Glomerular endothelial cell (primary cell): ENCODE measurements around the gene SNAP29. TPM values are rescaled to one million over a fixed set of nuclear protein-coding genes. Genes with fewer than 3 reads are reported as not detected.
"Not testable (repeated sequence)": the region's sequence is repeated elsewhere in the genome, so short reads cannot be mapped to it uniquely, and the experiment has no call there.

Source experiments
- DNase-seq: peaks from one replicate; pipeline ENCODE4 v3.0.0-alpha.2; 2011; ENCODE audit warnings: low read depth, low spot score; ENCODE audit errors: extremely low read depth
- total RNA-seq: library from RNA; depleted of rRNA; stranded (reverse); fragments of >200 nt; gene quantifications from 2 replicates; pipeline ENCODE4 v1.2.3, GENCODE V29; 2015

Gene SNAP29
- total RNA-seq, 1 donor from 2014 or later, result 30.9 TPM

DNA sequence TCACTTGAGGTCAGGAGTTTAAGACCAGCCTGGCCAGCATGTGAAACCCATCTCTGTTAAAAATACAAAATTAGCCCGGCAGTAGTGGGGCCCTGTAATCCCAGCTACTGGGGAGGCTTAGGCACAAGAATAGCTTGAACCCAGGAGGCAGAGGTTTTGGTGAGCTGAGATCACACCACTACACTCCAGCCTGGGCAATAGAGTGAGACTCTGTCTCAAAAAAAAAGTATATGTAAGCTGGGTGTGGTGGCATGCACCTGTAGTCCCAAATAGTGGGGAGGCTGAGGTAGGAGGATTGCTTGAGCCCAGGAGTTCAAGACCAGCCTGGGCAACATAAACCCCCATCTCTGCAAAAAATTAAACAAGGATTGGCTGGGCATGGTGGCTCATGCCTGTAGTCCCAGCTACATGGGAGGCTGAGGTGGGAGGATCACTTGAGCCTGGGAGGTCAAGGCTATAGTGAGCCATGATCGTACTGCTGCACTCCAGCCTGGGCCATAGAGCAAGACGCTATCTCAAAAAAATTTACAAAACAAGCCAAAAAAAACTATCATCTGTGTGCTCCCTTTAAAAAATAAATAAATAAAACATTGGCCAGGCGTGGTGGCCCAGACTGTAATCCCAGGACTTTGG, 69.2 kb downstream of the SNAP29 start:
- DNase-seq, result no peak

DNA sequence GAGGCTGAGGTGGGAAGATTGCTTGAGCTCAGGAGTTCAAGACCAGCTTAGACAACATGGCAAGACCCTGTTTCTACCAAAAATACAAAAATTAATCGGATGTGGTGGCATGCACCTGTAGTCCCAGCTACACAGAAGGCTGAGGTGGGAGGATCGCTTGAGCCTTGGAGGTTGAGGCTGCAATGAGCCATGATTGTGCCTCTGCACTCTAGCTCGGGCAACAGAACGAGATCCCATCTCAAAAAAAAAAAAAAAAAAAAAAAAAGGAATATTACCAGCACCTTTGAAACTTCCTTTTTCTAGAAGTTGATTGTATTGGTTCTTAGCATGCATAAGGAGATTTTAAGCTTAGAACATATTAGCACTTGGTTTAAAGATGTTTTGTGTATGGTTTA, 69.8 kb downstream of the SNAP29 start:
- DNase-seq, result no peak

DNA sequence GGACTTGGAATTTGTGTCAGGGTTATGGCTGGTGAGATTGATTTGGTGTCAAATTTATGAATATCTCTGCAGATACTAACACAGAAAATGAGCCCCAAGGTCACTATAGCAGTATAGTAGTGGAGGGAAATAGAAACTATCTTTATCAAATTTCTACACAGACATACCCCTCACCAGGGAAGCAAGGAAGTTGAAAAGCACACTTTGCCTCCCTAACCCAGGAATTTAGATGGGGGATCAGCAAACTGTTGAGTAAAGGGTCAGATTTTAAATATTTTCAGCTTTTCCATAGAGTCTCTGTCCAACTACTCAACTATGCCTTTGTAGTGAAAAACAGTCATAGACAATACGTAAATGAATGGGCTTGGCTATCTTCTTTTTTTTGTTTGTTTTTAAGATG, 71.2 kb downstream of the SNAP29 start:
- DNase-seq, result no peak

DNA sequence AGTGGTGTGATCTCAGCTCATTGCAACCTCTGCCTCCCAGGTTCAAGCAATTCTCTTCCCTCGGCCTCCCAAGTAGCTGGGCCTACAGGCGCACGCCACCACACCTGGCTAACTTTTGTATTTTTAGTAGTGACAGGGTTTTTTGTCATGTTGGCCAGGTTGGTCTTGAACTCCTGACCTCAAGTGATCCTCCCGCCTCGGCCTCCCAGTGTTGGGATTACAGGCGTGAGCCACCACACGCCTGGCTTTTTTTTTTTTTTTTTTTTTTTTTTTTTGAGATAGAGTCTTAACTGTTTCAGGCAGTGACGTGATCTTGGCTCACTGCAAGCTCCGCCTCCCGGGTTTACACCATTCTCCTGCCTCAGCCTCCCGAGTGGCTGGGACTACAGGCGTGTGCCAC, 71.6 kb downstream of the SNAP29 start:
- DNase-seq, result not testable (repeated sequence)

DNA sequence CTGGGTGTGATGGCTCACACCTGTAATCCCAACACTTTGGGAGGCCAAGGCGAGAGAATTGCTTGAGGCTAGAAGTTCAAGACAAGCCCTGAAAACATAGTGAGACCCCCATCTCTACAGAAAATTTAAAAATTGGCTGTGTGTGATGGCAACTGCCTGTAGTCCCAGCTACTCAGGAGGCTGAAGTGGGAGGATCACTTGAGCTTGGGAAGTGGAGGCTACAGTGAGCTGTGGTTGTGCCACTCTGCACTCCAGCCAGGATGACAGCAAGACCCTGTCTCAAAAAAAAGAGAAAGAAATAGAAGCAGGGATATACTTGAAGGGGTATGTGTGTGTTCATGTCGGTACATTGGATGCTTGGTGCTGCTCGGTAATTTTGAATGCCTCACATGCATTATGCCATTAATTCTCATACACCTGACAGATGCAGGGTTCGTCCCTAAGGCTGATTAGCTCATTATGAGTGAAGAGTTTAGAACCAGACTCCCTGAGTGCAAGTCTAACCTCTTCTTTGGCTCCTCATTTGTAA, 72.4 kb downstream of the SNAP29 start:
- no peak for DNase-seq

DNA sequence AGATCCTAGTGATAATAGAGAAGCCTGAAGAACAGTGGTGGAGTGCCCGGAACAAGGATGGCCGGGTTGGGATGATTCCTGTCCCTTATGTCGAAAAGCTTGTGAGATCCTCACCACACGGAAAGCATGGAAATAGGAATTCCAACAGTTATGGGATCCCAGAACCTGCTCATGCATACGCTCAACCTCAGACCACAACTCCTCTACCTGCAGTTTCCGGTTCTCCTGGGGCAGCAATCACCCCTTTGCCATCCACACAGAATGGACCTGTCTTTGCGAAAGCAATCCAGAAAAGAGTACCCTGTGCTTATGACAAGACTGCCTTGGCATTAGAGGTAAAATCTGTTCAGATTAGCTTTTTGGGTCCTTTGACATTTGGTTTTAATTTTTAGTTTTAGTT, 75.1 kb downstream of the SNAP29 start:
- no peak for DNase-seq

DNA sequence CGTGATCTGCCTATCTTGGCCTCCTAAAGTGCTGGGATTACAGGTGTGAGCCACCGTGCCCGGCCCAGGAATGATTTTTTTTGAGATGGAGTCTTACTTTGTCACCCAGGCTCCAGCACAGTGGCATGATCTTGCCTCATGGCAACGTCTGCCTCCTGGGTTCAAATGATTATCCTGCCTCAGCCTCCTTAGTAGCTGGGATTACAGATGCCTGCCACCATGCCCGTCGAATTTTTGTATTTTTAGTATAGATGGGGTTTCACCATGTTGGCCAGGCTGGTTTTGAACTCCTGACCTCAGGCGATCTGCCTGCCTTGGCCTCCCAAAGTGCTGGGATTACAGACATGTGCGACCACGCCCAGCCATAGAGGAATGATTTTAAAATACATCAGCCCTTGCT, 76.2 kb downstream of the SNAP29 start:
- DNase-seq, result not testable (repeated sequence)

DNA sequence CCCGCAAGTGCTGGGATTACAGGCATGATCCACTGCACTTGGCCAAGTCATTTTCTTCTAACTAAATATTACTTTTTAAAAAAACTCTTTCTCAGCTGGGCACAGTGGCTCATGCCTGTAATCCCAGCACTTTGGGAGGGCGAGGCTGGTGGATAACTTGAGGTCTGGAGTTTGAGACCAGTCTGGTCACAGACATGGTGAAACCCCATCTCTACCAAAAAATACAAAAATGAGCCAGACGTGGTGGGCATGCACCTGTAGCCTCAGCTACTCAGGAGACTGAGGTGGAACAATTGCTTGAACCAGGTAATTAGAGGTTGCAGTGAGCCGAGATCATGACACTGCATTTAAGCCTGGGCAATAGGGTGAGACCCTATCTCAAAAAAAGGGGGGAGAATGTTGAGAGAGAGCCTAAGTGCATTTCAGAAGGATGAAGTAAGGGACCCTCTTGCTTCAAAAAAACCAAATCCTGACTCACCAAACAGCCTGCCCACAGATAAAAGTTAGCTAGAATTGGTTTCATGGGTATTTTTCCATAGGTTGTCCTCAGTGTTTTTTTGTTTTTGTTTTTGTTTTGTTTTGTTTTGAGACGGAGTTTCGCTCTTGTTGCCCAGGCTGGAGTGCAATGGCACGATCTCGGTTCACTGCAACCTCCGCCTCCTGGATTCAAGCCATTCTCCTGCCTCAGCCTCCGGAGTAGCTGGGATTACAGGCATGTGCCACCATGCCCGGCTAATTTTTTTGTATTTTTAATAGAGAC, 77.2 kb downstream of the SNAP29 start:
- not testable (repeated sequence) for DNase-seq

DNA sequence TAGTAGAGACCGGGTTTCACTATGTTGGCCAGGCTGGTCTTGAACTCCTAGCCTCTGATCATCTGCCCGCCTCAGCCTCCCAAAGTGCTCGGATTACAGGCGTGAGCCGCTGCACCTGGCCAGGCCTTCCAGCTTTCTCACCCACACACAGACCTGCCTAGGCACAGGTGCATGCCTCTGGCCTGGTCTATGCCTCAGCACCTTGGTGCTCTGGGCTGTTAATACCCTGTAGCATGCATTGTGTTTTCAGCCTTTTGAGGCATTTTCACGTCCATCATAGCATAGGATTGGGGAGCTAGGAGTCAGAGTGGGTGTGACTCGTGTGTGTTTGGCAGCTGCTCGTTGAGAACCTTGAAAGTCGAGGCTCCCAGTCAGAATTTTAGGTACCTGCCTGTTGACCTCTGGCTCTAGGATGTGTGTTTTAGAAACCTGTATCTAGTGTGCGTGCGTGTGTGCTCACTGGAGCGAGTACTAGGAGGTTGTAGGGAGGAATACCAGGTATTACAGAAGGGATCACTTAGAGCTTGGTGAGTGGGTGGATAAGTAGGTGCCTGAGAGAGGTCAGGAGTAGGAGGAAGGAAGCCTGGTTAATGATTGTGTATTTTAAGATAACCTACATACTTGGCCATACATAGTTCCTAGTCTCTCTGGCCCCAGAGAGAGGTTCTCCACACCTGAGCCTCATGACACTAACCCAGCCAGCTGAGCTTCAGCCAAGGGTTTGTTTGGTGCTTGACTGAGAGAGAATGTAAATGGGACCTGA, 78.4 kb downstream of the SNAP29 start:
- no peak for DNase-seq

DNA sequence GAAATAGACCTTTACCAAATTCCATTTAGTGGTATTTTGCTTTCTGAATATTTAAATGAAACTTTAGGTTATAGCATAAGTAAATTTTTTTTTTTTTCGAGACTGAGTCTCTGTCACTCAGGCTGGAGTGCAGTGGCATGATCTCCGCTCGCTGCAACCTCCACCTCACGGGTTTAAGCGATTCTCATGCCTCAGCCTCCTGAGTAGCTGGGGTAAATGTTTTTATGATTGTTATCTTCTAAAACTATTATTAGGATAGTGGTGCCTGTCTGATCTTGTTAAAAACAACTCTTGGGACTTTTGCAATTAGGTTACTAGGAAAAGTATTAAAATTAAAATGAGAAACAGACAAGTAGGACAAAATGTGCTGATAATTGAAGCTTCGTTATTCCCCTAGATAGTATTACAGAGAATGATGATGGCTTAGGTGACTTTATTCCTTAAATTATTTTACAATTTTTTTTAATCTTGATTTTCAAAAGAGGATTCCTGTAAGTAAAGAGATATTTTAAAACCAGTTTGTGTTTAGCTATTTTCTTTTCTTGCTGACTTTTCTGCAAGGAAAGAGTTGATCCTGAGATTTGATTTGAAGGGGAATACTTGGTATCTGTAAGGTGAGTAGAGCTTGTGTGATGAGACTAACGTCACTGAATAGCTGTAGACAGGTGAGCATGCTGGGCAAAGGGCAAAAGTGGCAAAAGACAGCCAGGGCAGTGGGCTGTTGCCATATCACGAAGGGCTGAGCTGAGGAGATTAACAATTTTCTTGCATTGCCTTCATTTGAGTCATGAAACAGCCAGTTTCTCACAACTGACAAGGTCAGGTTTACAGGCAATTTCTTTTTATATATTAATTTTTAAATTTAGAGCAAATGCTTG, 79.2 kb downstream of the SNAP29 start:
- DNase-seq, result no peak

DNA sequence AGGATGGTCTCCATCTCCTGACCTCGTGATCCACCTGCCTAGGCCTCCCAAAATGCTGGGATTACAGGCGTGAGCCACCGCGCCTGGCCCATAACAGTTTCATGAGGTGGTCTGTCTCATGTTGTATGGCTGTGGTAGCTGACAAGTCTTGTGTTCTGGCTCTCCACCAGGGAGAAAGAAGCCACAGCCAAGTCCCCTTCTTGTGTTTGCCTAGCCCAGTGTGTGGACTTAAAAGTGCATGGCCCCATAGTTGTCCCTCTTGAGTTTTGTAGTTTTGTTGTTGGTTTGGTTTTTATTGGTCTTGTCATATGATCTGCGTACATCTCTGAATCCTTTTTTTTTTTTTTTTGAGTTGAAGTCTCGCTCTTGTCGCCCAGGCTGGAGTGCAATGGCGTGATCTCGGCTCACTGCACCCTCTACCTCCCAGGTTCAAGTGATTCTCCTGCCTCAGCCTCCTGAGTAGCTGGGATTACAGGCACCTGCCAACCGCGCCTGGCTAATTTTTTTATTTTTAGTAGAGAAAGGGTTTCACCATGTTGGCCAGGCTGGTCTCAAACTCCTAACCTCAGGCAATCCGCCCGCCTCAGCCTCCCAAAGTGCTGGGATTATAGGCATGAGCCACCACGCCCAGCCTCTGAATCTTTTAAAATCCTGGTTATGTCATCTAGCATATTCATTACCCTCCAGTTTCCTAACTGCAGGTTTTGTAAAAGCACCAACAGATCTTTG, 80.8 kb downstream of the SNAP29 start:
- not testable (repeated sequence) for DNase-seq

DNA sequence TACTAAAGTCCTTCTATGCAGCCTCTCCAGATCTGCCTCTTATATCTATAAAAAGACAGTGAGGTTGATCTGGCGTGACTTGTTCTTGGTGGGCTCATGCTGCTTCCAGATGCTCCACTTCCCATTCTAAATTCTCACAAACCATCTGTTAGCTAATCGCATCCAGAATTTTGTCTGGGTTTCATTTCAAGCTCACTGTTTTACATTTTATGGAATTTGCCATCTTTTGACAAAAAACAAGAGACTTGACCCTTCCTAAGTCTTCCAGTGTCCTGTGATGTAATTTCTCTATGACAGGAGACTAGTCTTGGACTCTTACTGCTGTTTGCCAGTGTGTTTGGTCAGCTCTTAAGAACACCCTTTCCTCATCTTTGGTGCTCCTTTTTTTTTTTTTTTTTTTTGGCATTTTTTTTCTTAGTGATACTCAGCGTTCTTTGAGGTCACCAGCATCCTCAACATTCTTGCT, 81.4 kb downstream of the SNAP29 start:
- no peak for DNase-seq

Other genes with a start within 250 kb of the SNAP29 start
- 1.4 and 1.8 TPM in 2 replicates for gene SERPIND1, start 84.9 kb upstream of the SNAP29 start, total RNA-seq
- gene PI4KA, start 196 bp upstream of the SNAP29 start, total RNA-seq, result 37.6 and 62.8 TPM in 2 replicates
- gene CRKL, start 58.4 kb downstream of the SNAP29 start, total RNA-seq, result 37.8 and 51.5 TPM in 2 replicates
- 0.18 TPM in 1 of 2 replicates, not detected in the other for gene AIFM3, start 108.2 kb downstream of the SNAP29 start, total RNA-seq
- gene LZTR1, start 123.3 kb downstream of the SNAP29 start, total RNA-seq, result 43.9 and 59.2 TPM in 2 replicates
- gene THAP7, start 143.1 kb downstream of the SNAP29 start, total RNA-seq, result 15.6 and 19.7 TPM in 2 replicates
- gene P2RX6, start 156.2 kb downstream of the SNAP29 start, total RNA-seq, result 0.18 TPM in 1 of 2 replicates, not detected in the other
- gene SLC7A4, start 173.6 kb downstream of the SNAP29 start, total RNA-seq, result not detected in 2 replicates
- not detected in 2 replicates for gene LRRC74B, start 186.9 kb downstream of the SNAP29 start, total RNA-seq